WTC11 (cell line): ENCODE measurements around the gene C9orf50.

Source experiments
- CTCF ChIP-seq: fragments of 200-600 bp; IDR thresholded peaks from 2 replicates; pipeline ENCODE4 v1.8.0; 2022; ENCODE audit warnings: antibody characterized with exemption
- SP1 ChIP-seq: sonication (generic); formaldehyde crosslinking; conservative IDR thresholded peaks from 2 replicates; pipeline ENCODE4 v1.8.1; 2022; ENCODE audit warnings: missing genetic modification reagents

GRCh38 chr9:129610213-129610472, 10.8 kb downstream of the C9orf50 start:
- TF ChIP-seq CTCF (no peak), SP1 (CRISPR knock-in tag) (no peak)
